Left colon (tissue), 2 donors: ENCODE measurements around the gene TMEM239. TPM values are rescaled to one million over a fixed set of nuclear protein-coding genes. Genes with fewer than 3 reads are reported as not detected.
"Not testable (repeated sequence)": the region's sequence is repeated elsewhere in the genome, so short reads cannot be mapped to it uniquely, and the experiment has no call there.

ENCODE experiments used
- ATAC-seq: fragments of 200-7000 bp; cut with Tn5 transposase; one replicate; pipeline ENCODE4 v1.9.1; 2020; ENCODE audit warnings: mild to moderate bottlenecking, moderate library complexity
- DNase-seq, 2 donors: peaks; one replicate each; pipeline ENCODE4 v3.0.0-alpha.2; 2020
- intact Hi-C, 2 donors: fragments of 100-400 bp; cut with DNase I in 1 of 2; cut with micrococcal nuclease in 1 of 2; formaldehyde crosslinking; loops; one replicate each; pipeline versions ENCODE4 v1.11.2 to v1.14.0; 2022; cut with DNase I, micrococcal nuclease
- total RNA-seq, 2 donors: library from RNA; stranded (reverse); fragmentation: NEBNext Ultra II Directional; extraction: Animal tissue kit (Norgen Biotek cat#: 25700); gene quantifications; one replicate each; pipeline ENCODE4 v1.2.1, GENCODE V29; 2021
- donor health status: DM: no; HTN: no; CAD: no.
- donor health status: DM: yes; HTN: yes; CAD: no.

TMEM239 gene
- total RNA-seq, 2 donors from 2014 or later = not detected

- DNase-seq = no peak
- intact Hi-C loops = no loop called here
- ATAC-seq = no peak
These were observed 17.4 kb upstream of the TMEM239 start for GRCh38 chr20:2798814-2799213.

GRCh38 chr20:2799271-2799670 is 16.9 kb upstream of the TMEM239 start:
- intact Hi-C loops = no loop called here
- no peak for DNase-seq

GRCh38 chr20:2799688-2800520 is 16.3 kb upstream of the TMEM239 start:
- DNase-seq (no peak), ATAC-seq (peak; percentile 32)
- intact Hi-C loops = no loop called here

More at GRCh38 chr20:2799271-2799670, 16.9 kb upstream of the TMEM239 start:
- ATAC-seq = no peak

DNA sequence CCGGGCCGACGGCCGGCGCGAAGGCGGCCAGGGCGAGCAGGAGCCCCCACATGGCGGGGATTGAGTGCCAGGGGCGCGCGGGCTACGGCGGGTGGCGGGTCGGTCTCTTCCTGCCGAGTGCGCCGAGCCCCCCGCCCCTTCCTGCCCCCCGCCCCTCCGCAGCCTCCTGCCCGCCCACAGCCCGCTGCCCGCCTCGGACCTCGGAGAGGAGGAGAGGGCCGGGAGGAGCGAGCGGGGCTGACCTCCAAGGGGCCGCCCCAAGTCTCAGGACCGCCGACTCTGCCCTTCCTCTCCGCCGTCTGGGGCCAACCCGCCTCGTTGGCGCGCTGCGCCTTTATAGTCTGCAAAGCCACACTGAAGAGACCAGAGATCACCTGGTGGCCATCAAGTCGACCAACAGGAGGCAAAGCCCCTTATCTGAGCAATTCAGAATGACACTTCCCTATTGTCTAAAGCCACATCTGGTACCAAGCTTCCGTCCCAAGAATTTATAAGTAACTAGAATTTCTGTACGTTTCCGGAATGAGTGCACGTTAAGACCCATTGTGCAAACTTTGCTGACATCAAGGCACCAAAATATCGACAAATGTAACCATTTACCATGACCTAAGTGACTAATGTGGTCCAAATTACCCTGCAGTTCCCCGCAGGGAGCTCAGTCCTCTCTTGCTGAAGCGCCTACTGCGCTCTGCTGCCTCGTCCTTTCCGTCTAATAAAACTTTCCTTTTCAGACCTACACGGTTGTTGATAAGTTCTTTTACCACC is 15.5 kb upstream of the TMEM239 start, which contains the start of gene CPXM1:
Gene CPXM1, minus strand, starts transcription at position 107 of the 765 bp plus-strand sequence. Its CDS starts 55 bp downstream, at position 52.
- intact Hi-C loops = no loop called here
- ATAC-seq (peak; percentile 55), DNase-seq (no peak)

- intact Hi-C loops = no loop called here
- ATAC-seq = no peak
- no peak for DNase-seq
These were observed 14.9 kb upstream of the TMEM239 start for GRCh38 chr20:2801286-2801728.

GRCh38 chr20:2804041-2804828 is 11.9 kb upstream of the TMEM239 start:
- ATAC-seq = no peak
- intact Hi-C loops = no loop called here
- no peak for DNase-seq

DNA sequence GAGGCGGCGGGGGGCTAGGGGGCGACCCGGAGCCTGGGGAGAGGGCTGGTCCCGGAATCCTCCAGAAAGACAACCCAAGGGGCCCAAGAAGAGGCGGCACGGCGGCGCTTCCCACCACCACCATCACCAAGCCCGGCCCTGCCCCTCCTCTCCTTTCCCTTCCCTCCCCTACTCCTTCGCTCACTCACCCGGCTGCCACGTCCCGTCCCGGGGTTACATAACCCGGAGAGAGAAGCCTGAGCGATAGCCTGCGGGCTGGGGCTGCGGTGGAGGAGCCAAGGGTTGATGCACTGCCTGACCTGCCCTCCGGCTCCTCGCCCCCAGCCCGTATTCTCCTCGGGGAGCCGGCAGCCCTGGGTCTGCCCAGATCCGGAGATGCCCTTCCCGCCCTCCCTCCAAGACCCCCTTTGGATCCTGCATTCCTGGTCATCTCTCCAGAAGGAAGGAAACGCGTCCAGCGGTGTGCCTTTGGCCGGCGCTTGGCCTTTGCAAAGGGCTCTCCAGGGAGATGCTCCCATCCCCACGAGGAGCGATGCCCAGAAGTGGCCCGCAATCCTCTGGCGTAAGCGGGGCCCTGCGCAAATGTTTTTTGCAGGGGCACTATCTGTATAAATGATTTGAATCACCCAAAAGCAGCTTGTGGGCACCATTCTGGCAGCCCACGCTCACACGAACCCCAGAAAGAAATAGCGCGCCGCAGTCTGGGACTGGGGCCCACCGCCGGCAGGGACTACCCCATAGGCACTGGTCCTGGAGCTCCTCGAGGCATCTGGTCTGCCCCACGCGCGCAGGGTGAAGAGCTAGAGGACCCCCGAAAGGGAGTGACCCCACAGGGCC is 11.1 kb upstream of the TMEM239 start:
- intact Hi-C loops = no loop called here
- DNase-seq (no peak), ATAC-seq (no peak)

- intact Hi-C loops = no loop called here
- peak; percentile 14 for ATAC-seq
- DNase-seq = no peak
These were observed 10.3 kb upstream of the TMEM239 start for GRCh38 chr20:2805689-2806350.

GRCh38 chr20:2806351-2806701 is 9.8 kb upstream of the TMEM239 start:
- ATAC-seq = peak; percentile 74
- intact Hi-C loops = no loop called here
- DNase-seq = no peak

DNA sequence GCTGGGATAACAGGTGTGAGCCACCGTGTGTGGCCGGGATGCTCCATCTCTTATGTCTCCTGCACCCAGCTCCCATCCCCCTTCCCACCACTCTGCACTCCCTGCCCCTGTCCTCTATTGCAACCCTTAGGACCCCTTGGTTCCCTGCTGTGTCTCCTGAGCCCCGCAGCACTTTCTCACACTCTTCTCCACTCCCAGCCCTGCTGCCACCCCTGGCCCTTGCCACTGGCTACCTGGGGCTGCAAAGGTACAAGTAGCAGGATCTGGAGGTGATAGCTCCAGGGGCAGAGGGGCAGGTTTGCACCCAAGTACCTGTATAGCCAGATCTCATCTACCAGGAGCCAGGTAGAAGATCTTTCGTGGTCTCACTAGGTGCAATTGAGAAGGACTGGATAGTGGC is 9.1 kb upstream of the TMEM239 start:
- DNase-seq (no peak), ATAC-seq (no peak)
- intact Hi-C loops = no loop called here

- DNase-seq, ATAC-seq, intact Hi-C loops: not testable (repeated sequence)
These were observed 8.2 kb upstream of the TMEM239 start for GRCh38 chr20:2807929-2808328.

- ATAC-seq = no peak
- intact Hi-C loops = no loop called here
These were observed 6.5 kb upstream of the TMEM239 start for GRCh38 chr20:2809690-2810089.

DNA sequence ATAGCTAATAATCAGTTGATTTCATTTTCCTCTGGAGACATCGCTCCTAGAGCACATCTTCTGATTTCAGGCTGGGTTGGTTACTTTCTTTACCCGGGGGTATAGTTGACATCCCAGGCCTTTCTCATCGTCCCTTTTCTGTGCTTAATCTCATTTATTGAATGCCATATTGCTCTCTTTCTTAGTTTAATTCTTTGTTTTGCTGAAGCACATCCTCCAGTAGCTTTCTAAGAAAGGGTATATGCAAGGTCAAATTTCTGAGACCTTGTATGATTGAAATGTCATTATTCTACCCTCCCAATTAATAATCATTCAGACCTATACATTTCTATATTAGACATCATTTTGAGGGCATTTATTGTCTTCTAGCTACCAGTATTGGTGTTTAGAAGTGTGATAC is 4.0 kb upstream of the TMEM239 start:
- intact Hi-C loops = no loop called here
- DNase-seq = no peak
- no peak for ATAC-seq

More at GRCh38 chr20:2809690-2810089, 6.5 kb upstream of the TMEM239 start:
- no peak for DNase-seq

- DNase-seq = no peak
- intact Hi-C loops = no loop called here
- no peak for ATAC-seq
These were observed 2.1 kb upstream of the TMEM239 start for GRCh38 chr20:2814076-2814475.

DNA sequence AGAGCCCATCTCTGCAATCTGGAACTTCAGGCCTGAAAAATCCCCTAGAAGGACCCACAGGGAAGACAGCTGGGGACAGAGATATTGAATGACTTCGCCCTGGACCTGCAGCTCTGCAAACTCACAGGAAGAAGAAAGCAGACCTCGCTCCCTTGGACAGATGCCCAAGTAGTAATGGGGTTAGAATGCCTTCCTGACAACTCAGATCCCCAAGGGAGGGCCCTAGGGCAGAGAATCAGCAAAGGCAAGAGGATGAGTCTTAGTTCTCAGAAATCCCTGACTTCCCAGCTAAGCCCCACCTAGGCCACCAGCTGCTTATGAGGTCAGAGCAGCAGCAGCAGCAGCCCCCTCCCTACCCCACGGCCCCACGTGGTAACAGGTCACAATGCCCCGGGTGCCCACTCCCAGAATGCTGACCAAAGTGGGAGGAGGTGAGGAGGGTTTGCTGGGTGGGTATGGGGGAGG is 1.5 kb upstream of the TMEM239 start, which contains the start of gene C20orf141:
Gene C20orf141, plus strand, starts transcription at position 401 of the 465 bp plus-strand sequence. CDS start 198 bp downstream, outside the sequence.
- no peak for DNase-seq
- intact Hi-C loops = no loop called here

DNA sequence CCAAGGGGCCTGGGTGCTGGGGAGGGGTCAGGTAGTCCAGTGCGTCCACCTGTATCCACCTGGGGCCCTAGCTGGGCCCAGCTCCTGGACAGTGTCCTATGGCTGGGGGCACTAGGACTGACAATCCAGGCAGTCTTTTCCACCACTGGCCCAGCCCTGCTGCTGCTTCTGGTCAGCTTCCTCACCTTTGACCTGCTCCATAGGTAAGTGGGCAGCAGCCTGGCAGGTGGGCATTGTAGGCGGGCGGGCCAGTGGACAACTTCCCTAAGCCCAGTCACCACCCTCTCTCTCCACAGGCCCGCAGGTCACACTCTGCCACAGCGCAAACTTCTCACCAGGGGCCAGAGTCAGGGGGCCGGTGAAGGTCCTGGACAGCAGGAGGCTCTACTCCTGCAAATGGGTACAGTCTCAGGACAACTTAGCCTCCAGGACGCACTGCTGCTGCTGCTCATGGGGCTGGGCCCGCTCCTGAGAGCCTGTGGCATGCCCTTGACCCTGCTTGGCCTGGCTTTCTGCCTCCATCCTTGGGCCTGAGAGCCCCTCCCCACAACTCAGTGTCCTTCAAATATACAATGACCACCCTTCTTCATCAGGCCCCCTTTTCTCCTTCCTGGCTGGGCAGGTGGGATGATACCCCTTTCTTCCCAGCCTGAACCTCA is 793 bp upstream of the TMEM239 start:
- ATAC-seq = no peak
- no peak for DNase-seq
- intact Hi-C loops = no loop called here

More for the DNA sequence above, 1.5 kb upstream of the TMEM239 start, which contains the start of gene C20orf141:
- no peak for ATAC-seq
